H1 (cell line): ENCODE measurements around the gene MYL2.

ENCODE experiments used
- CBX8 ChIP-seq: fragments of 300-800, 300-1000 bp; sonication (generic); IDR thresholded peaks from 2 replicates; pipeline ENCODE4 v1.7.1; 2016; ENCODE audit warnings: low read depth, low read length, borderline replicate concordance
- CHD1 ChIP-seq: IDR thresholded peaks from 2 replicates; pipeline ENCODE4 v1.6.1; 2012; ENCODE audit warnings: low read depth, low read length, improper control_type of control experiment
- HDAC2 ChIP-seq, 2 experiments: fragments of 300-600 bp in 1 of 2; sonication (generic) in 1 of 2; IDR thresholded peaks; 2 replicates each; pipeline ENCODE4 v1.6.1; 2011 to 2012; ENCODE audit warnings: low read depth in 2 of 2, low read length in 2 of 2, mild to moderate bottlenecking in 2 of 2, moderate library complexity in 2 of 2, borderline replicate concordance in 1 of 2, inconsistent platforms in 1 of 2
- JUN ChIP-seq: IDR thresholded peaks from 2 replicates; pipeline ENCODE4 v1.6.1; 2011; ENCODE audit warnings: low read depth, mild to moderate bottlenecking, improper control_type of control experiment, low read length
- POLR2AphosphoS5 ChIP-seq: IDR thresholded peaks from 2 replicates; pipeline ENCODE4 v1.6.1; 2011; ENCODE audit warnings: low read depth, low read length
- RFX5 ChIP-seq: IDR thresholded peaks from 2 replicates; pipeline ENCODE4 v1.6.1; 2011; ENCODE audit warnings: low read depth, low read length, improper control_type of control experiment, borderline replicate concordance
- RXRA ChIP-seq: IDR thresholded peaks from 2 replicates; pipeline ENCODE4 v1.6.1; 2011; ENCODE audit warnings: low read depth, mild to moderate bottlenecking, low read length, moderate library complexity; ENCODE audit not compliant: insufficient read depth
- TF ChIP-seq, protein P1 (sequence below), 3 experiments: IDR thresholded peaks; 1 replicate in 2 of 3; 2 replicates in 1 of 3; pipeline versions ENCODE4 v1.5.1 to v1.6.1; 2011; ENCODE audit warnings: low read length in 3 of 3, mild to moderate bottlenecking in 3 of 3, inconsistent platforms in 2 of 3, low read depth in 1 of 3, moderate library complexity in 1 of 3; ENCODE audit not compliant: insufficient read depth in 1 of 3; ENCODE audit errors: control extremely low read depth in 1 of 3

DNA sequence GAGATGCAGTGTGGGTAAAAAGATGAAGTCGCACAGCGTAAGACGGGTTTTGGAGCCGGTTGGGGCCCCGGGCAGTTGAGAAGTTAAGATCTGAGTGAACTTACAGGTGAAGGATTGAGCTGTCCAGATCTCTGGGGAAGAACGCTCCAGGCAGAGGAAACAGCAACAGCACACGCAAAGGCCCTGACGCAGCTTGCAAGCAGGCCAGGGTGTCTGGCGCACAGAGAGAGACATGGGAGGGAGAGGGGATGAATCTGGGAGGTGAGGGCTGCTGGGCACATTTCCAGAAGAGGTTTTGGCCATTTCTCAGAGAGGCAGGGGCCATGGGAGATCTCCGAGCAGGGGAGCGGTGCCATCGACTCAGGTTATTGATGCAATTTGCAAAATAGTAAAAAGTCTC, 31.0 kb downstream of the MYL2 start:
- TF ChIP-seq HDAC2 (IDR thresholded peaks at IDR 0.05; ENCODE audit: borderline replicate concordance in 1 of 2, low read depth in 2 of 2, low read length in 2 of 2) (no peak), RXRA (no peak), POLR2AphosphoS5 (no peak), CHD1 (no peak), JUN (no peak), RFX5 (no peak), CBX8 (no peak)
- TF ChIP-seq, protein P1, sequence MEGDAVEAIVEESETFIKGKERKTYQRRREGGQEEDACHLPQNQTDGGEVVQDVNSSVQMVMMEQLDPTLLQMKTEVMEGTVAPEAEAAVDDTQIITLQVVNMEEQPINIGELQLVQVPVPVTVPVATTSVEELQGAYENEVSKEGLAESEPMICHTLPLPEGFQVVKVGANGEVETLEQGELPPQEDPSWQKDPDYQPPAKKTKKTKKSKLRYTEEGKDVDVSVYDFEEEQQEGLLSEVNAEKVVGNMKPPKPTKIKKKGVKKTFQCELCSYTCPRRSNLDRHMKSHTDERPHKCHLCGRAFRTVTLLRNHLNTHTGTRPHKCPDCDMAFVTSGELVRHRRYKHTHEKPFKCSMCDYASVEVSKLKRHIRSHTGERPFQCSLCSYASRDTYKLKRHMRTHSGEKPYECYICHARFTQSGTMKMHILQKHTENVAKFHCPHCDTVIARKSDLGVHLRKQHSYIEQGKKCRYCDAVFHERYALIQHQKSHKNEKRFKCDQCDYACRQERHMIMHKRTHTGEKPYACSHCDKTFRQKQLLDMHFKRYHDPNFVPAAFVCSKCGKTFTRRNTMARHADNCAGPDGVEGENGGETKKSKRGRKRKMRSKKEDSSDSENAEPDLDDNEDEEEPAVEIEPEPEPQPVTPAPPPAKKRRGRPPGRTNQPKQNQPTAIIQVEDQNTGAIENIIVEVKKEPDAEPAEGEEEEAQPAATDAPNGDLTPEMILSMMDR (IDR thresholded peaks at IDR 0.05; ENCODE audit: control extremely low read depth in 1 of 3, insufficient read depth in 1 of 3, low read depth in 1 of 3, low read length in 3 of 3) = no peak
